Heart right ventricle (tissue), 16 donors: ENCODE measurements around the gene RRAD. TPM values are rescaled to one million over a fixed set of nuclear protein-coding genes. Genes with fewer than 3 reads are reported as not detected.

ENCODE experiments used
- ATAC-seq, 8 donors: fragments of 200-7000 bp; cut with Tn5 transposase; one replicate each; pipeline ENCODE4 v1.9.1; 2020; ENCODE audit warnings: mild to moderate bottlenecking in 8 of 8, moderate library complexity in 8 of 8, moderate number of reproducible peaks in 1 of 8
- DNase-seq, 2 donors: peaks; one replicate each; pipeline ENCODE4 v3.0.0-alpha.2; 2020
- H3K27ac ChIP-seq, 10 donors: fragments of 200-600 bp; sonication (generic) in 2 of 10; one replicate each; pipeline versions ENCODE4 v1.5.0 to v1.8.0; 2020 to 2022; ENCODE audit warnings: mild to moderate bottlenecking in 3 of 10
- H3K27me3 ChIP-seq, 7 donors: fragments of 200-600 bp; one replicate each; pipeline ENCODE4 v1.8.0; 2021 to 2022; ENCODE audit warnings: mild to moderate bottlenecking in 2 of 7
- H3K36me3 ChIP-seq, 9 donors: fragments of 200-600 bp; sonication (generic) in 1 of 9; one replicate each; pipeline versions ENCODE4 v1.5.0 to v1.8.0; 2020 to 2022; ENCODE audit warnings: mild to moderate bottlenecking in 2 of 9
- H3K4me1 ChIP-seq, 9 donors: fragments of 200-600 bp; sonication (generic) in 1 of 9; one replicate each; pipeline versions ENCODE4 v1.5.0 to v1.8.0; 2020 to 2022; ENCODE audit warnings: mild to moderate bottlenecking in 4 of 9
- H3K4me3 ChIP-seq, 10 donors: fragments of 200-600 bp; sonication (generic) in 2 of 10; one replicate each; pipeline versions ENCODE4 v1.5.0 to v1.8.0; 2020 to 2022; ENCODE audit warnings: mild to moderate bottlenecking in 7 of 10, moderate library complexity in 2 of 10
- H3K9me3 ChIP-seq, 11 donors: fragments of 200-600 bp in 10 of 11; sonication (generic) in 2 of 11; one replicate each; pipeline versions ENCODE4 v1.5.0 to v1.8.0; 2013 to 2022; ENCODE audit warnings: mild to moderate bottlenecking in 2 of 11, control low read depth in 1 of 11, moderate library complexity in 1 of 11
- CTCF ChIP-seq, 9 donors: fragments of 200-600 bp; sonication (generic) in 2 of 9; IDR thresholded peaks; one replicate each; pipeline versions ENCODE4 v1.5.0 to v1.8.0; 2021 to 2022; ENCODE audit warnings: antibody characterized with exemption in 9 of 9, mild to moderate bottlenecking in 5 of 9, moderate library complexity in 1 of 9
- WGBS, 2 donors: extraction: QIAGEN DNeasy Blood & Tissue Kit; methylation state at CpG; one replicate each; pipeline ENCODE4 v1.1.7; 2013; ENCODE audit warnings: inconsistent platforms in 1 of 2; 5-methylcytosine and 5-hydroxymethylcytosine counted together
- intact Hi-C, 10 donors: fragments of 100-400 bp; cut with DNase I; formaldehyde crosslinking; loops; one replicate each; pipeline versions ENCODE4 v1.11.1 to v1.14.2; 2022
- polyA plus RNA-seq, 2 donors: library from polyadenylated mRNA; stranded (reverse); fragments of 200-250 nt; gene quantifications; one replicate each; pipeline ENCODE4 v1.2.3, GENCODE V29; 2013
- total RNA-seq, 10 donors: library from RNA; stranded (reverse); fragmentation: NEBNext Ultra II Directional in 3 of 10; extraction: Animal tissue kit (Norgen Biotek cat#: 25700) in 3 of 10; gene quantifications; one replicate each; pipeline versions ENCODE4 v1.2.1 to v1.2.4, GENCODE V29; 2021 to 2023
- donor health status: Arrhythmogenic right ventricular cardiomyopathy.
- donor health status: ischemic (EF 13 %, LVEDD 7.1; RV severe dilation, severe dysfunction).
- donor health status: healthy with polysubstance abuse.
- donor health status: DM: no; HTN: yes; CAD: no.
- donor health status: DM: no; HTN: no; CAD: no.
- donor health status: ischemic (EF 25% LVEDD 6.9; RV normal size, moderate dysfunction).
- donor health status: ischemic (EF 25% LVEDD 5.7; RV mildly dilated, moderate dysfunction).
- donor health status: healthy.
- donor health status: DM: yes; HTN: yes; CAD: no.
- donor health status: Ischemic cardiomyopathy.
- donor health status: ischemic (EF 35%, LVEDD 5.7; RV mildly dilated, moderate dysfunction).
- donor health status: nonischemic (EF 11% LVEDD 7.7; RV severe dilation, severe dysfunction).
- donor health status: DM: yes; HTN: yes; CAD: no.
- donor health status: PGD.
- donor health status: ischemic (EF 29% LVEDD 5.4; RV normal size, mild dysfunction).
- donor health status: nonischemic (EF 23%, LVEDD 6.1; RV moderate dilation, normal function).

The RRAD gene
- total and polyA plus RNA-seq, 12 donors = 48.4 to 1,227 (median 122) TPM

- DNase-seq = no peak
- TF ChIP-seq CTCF (IDR thresholded peaks at IDR 0.05) = no peak
- intact Hi-C loops = no loop called here
These were observed 14.0 kb upstream of the RRAD start for GRCh38 chr16:66939366-66939765.

GRCh38 chr16:66937725-66938337 is 12.5 kb upstream of the RRAD start:
- Histone ChIP-seq H3K27ac (peak overlapping the region in 3 of 10 donors; percentile 91 to 96 (median 92)), H3K4me1 (peaks cover 20 to 51% (median 39%) of the 10 kb centered on the region in 9 donors), H3K4me3 (no peak overlapping the region), H3K36me3 (peaks cover 3 to 67% (median 34%) of the 10 kb centered on the region in 9 donors), H3K27me3 (no peaks in the 10 kb centered on the region), H3K9me3 (no peaks in the 10 kb centered on the region)
- TF ChIP-seq CTCF (IDR thresholded peaks at IDR 0.05) = no peak
- intact Hi-C loops = no loop called here
- DNase-seq = no peak
- ATAC-seq = no peak
- 92 to 95% methylated on average over 10 of the region's 10 CpGs for WGBS, 2 donors

More at GRCh38 chr16:66939366-66939765, 14.0 kb upstream of the RRAD start:
- Histone ChIP-seq H3K9me3 (no peaks in the 10 kb centered on the region), H3K4me1 (peaks cover 13 to 41% (median 28%) of the 10 kb centered on the region in 9 donors), H3K27me3 (no peaks in the 10 kb centered on the region), H3K36me3 (peaks cover 3 to 81% (median 37%) of the 10 kb centered on the region in 9 donors), H3K27ac (no peak overlapping the region), H3K4me3 (no peak overlapping the region)
- no peak for ATAC-seq

GRCh38 chr16:66936889-66937554 is 11.7 kb upstream of the RRAD start:
- Histone ChIP-seq H3K27ac (peak overlapping the region in 9 of 10 donors; percentile 85 to 99 (median 96)), H3K36me3 (peaks cover 3 to 65% (median 26%) of the 10 kb centered on the region in 9 donors)

More at GRCh38 chr16:66936889-66937554, 11.7 kb upstream of the RRAD start:
- ATAC-seq = no peak
- 84 to 93% methylated on average over 4 of the region's 4 CpGs for WGBS, 2 donors
- Histone ChIP-seq H3K4me3 (peak overlapping the region in 6 of 10 donors; percentile 11 to 99 (median 83)), H3K4me1 (peaks cover 21 to 57% (median 42%) of the 10 kb centered on the region in 9 donors), H3K9me3 (no peaks in the 10 kb centered on the region), H3K27me3 (no peaks in the 10 kb centered on the region)
- intact Hi-C loops = no loop called here
- peak in 1 of 2 donors; percentile 1 for DNase-seq
- no peak for TF ChIP-seq CTCF (IDR thresholded peaks at IDR 0.05)
